Thyroid gland (tissue), 4 donors: ENCODE data around the gene OR2T2. TPM values are rescaled to one million over a fixed set of nuclear protein-coding genes. Genes with fewer than 3 reads are reported as not detected.
"Not testable (repeated sequence)": the region's sequence is repeated elsewhere in the genome, so short reads cannot be mapped to it uniquely, and the experiment has no call there.

Experiments used
- DNase-seq, 2 donors: peaks; one replicate each; pipeline ENCODE4 v3.0.0-alpha.2; 2019
- H3K27ac ChIP-seq, 3 donors: fragments of 200-600 bp; sonication (generic); 1 replicate in 2 of 3; 2 replicates in 1 of 3; pipeline ENCODE4 v1.5.1; 2016 to 2019; ENCODE audit warnings: mild to moderate bottlenecking in 1 of 3, moderate library complexity in 1 of 3
- H3K27me3 ChIP-seq: fragments of 200-600 bp; sonication (generic); one replicate; pipeline ENCODE4 v1.5.1; 2019
- H3K36me3 ChIP-seq, 2 donors: fragments of 200-600 bp; sonication (generic); one replicate each; pipeline ENCODE4 v1.5.1; 2016 to 2019
- H3K4me1 ChIP-seq, 2 donors: fragments of 200-600 bp; sonication (generic); one replicate each; pipeline ENCODE4 v1.5.1; 2017 to 2019
- H3K4me3 ChIP-seq, 3 donors: fragments of 200-600 bp; sonication (generic); replicated peaks in 1 of 3; 1 replicate in 2 of 3; 2 replicates in 1 of 3; pipeline ENCODE4 v1.5.1; 2016; ENCODE audit warnings: mild to moderate bottlenecking in 1 of 3
- H3K9me3 ChIP-seq: fragments of 200-600 bp; sonication (generic); one replicate; pipeline ENCODE4 v1.5.1; 2017
- CTCF ChIP-seq, 6 experiments: fragments of 200-600 bp in 3 of 6; fragments of 450-650 bp in 3 of 6; sonication (generic) in 3 of 6; IDR thresholded peaks; one replicate each; pipeline ENCODE4 v1.5.1; 2016 to 2019; ENCODE audit warnings: antibody characterized with exemption in 6 of 6, mild to moderate bottlenecking in 2 of 6, inconsistent platforms in 1 of 6, moderate library complexity in 1 of 6
- POLR2A ChIP-seq, 2 donors: fragments of 450-650 bp; IDR thresholded peaks; one replicate each; pipeline ENCODE4 v1.6.1; 2017; ENCODE audit warnings: antibody characterized with exemption in 2 of 2, mild to moderate bottlenecking in 2 of 2, moderate library complexity in 1 of 2
- WGBS, 2 donors: methylation state at CpG; one replicate each; pipeline ENCODE4 v1.1.5; 2017; 5-methylcytosine and 5-hydroxymethylcytosine counted together
- intact Hi-C: fragments of 100-400 bp; cut with DNase I; formaldehyde crosslinking; loops from one replicate; pipeline ENCODE4 v1.15.1; 2023
- total RNA-seq, 4 donors: library from RNA; depleted of rRNA; stranded (reverse); fragments of >200 nt; gene quantifications; one replicate each; pipeline ENCODE4 v1.2.3, GENCODE V29; 2016

The OR2T2 gene
- total RNA-seq = not detected

GRCh38 chr1:248445399-248445798 is at the start of gene OR2T2:
OR2T2 (plus strand) TSS chr1:248445637; CDS start chr1:248452798, 7,161 bp downstream.
- WGBS, 2 donors = 60 to 67% methylated on average over 2 of the region's 2 CpGs
- H3K27ac ChIP-seq, H3K4me1 ChIP-seq, H3K9me3 ChIP-seq, DNase-seq, H3K27me3 ChIP-seq, H3K4me3 ChIP-seq, H3K36me3 ChIP-seq, intact Hi-C loops: not testable (repeated sequence)

GRCh38 chr1:248402748-248403147 is 42.7 kb upstream of the OR2T2 start, which contains the start of gene OR2T1:
OR2T1 (plus strand) TSS chr1:248403048; CDS start chr1:248406148, 3,100 bp downstream.
- TF ChIP-seq POLR2A (IDR thresholded peaks at IDR 0.05) = no peak
- no peak for TF ChIP-seq CTCF (IDR thresholded peaks at IDR 0.05)
- H3K9me3 ChIP-seq = no peaks in the 10 kb centered on the region
- DNase-seq = no peak
- 78 to 82% methylated on average over 3 of the region's 3 CpGs for WGBS, 2 donors
- no peaks in the 10 kb centered on the region for H3K36me3 ChIP-seq
- no peak within 1 kb of the TSS for H3K4me3 ChIP-seq
- H3K27me3 ChIP-seq = no peaks in the 10 kb centered on the region
- H3K4me1 ChIP-seq = no peaks in the 10 kb centered on the region
- intact Hi-C loops = no loop called here
- H3K27ac ChIP-seq = no peak within 1 kb of the TSS

- intact Hi-C loops = no loop called here
- H3K4me1 ChIP-seq = no peaks in the 10 kb centered on the region
- no peak for DNase-seq
- H3K27ac ChIP-seq = no peak overlapping the region
- no peak overlapping the region for H3K4me3 ChIP-seq
- no peaks in the 10 kb centered on the region for H3K36me3 ChIP-seq
- 81 to 85% methylated on average over 6 of the region's 6 CpGs for WGBS, 2 donors
- H3K27me3 ChIP-seq = no peaks in the 10 kb centered on the region
- no peak for TF ChIP-seq POLR2A (IDR thresholded peaks at IDR 0.05)
- no peak for TF ChIP-seq CTCF (IDR thresholded peaks at IDR 0.05)
- H3K9me3 ChIP-seq = no peaks in the 10 kb centered on the region
These were observed 41.4 kb upstream of the OR2T2 start for GRCh38 chr1:248404024-248404423.

- DNase-seq = no peak
- Histone ChIP-seq H3K36me3 (no peaks in the 10 kb centered on the region), H3K4me1 (no peaks in the 10 kb centered on the region), H3K9me3 (no peaks in the 10 kb centered on the region), H3K27me3 (no peaks in the 10 kb centered on the region), H3K4me3 (no peak overlapping the region), H3K27ac (no peak overlapping the region)
- intact Hi-C loops = no loop called here
- WGBS, 2 donors = 74 to 77% methylated on average over 8 of the region's 8 CpGs
- TF ChIP-seq CTCF (IDR thresholded peaks at IDR 0.05) (no peak), POLR2A (IDR thresholded peaks at IDR 0.05) (no peak)
These were observed 38.4 kb upstream of the OR2T2 start for GRCh38 chr1:248406721-248407692.

- no peaks in the 10 kb centered on the region for H3K9me3 ChIP-seq
- H3K4me3 ChIP-seq = no peak overlapping the region
- intact Hi-C loops = no loop called here
- TF ChIP-seq CTCF (IDR thresholded peaks at IDR 0.05) (no peak), POLR2A (IDR thresholded peaks at IDR 0.05) (no peak)
- no peak overlapping the region for H3K27ac ChIP-seq
- no peak for DNase-seq
- no peaks in the 10 kb centered on the region for H3K4me1 ChIP-seq
- 52 to 68% methylated on average over 3 of the region's 3 CpGs for WGBS, 2 donors
- H3K36me3 ChIP-seq = no peaks in the 10 kb centered on the region
- no peaks in the 10 kb centered on the region for H3K27me3 ChIP-seq
These were observed 29.2 kb upstream of the OR2T2 start for GRCh38 chr1:248416226-248416625.
